GM12878 (cell line): ENCODE measurements around the gene MARS1. TPM values are rescaled to one million over a fixed set of nuclear protein-coding genes. Genes with fewer than 3 reads are reported as not detected.

Source experiments
- ATAC-seq: fragments of 200-7000 bp; cut with Tn5 transposase; 3 replicates; pipeline ENCODE4 v1.9.1; 2020; ENCODE audit warnings: mild to moderate bottlenecking, moderate library complexity
- BruUV-seq: library from RNA; stranded (reverse); fragments of 400-500 nt; replicated peaks from 2 replicates; lab custom pipeline; 2021; lab: Mats Ljungman, UMichigan
- CTCF ChIA-PET: fragments of 300-600 bp; sonication (Branson Sonifier 250); formaldehyde crosslinking; extraction: SDS; loops from one replicate; lab custom pipeline; 2021; ENCODE audit warnings: inconsistent platforms; lab: Yijun Ruan, JAX
- POLR2A ChIA-PET: fragments of 350-600 bp; formaldehyde crosslinking; extraction: SDS; loops from one replicate; lab custom pipeline; 2021; ENCODE audit warnings: inconsistent platforms; lab: Charles Lee
- RAD21 ChIA-PET: fragments of 300-600 bp; sonication (Branson Sonifier 250); formaldehyde crosslinking; loops from one replicate; lab custom pipeline; 2023; ENCODE audit warnings: antibody characterized with exemption; ENCODE audit not compliant: unreplicated experiment; lab: Charles Lee
- SMC1A ChIA-PET: fragments of 300-600 bp; sonication (Branson Sonifier 250); formaldehyde crosslinking; loops from one replicate; lab custom pipeline; 2023; ENCODE audit not compliant: unreplicated experiment, uncharacterized antibody; lab: Charles Lee
- DNase-seq: peaks from one replicate; pipeline ENCODE4 v3.0.0-alpha.2; 2011; ENCODE audit warnings: low read depth, low spot score
- FAIRE-seq: peaks from 3 replicates; lab custom pipeline; 2011; peaks lifted over from hg19 to GRCh38; lab: Jason Lieb, UNC
- H2AFZ ChIP-seq: 2 replicates; pipeline ENCODE4 v1.6.0; 2011; ENCODE audit warnings: low read depth, low read length, control low read depth; ENCODE audit not compliant: control insufficient read depth
- H3K27ac ChIP-seq: 2 replicates; pipeline ENCODE4 v1.5.1; 2011; ENCODE audit warnings: control low read depth; ENCODE audit not compliant: control insufficient read depth, insufficient read depth
- H3K27me3 ChIP-seq, 2 experiments: replicated peaks in 1 of 2; 2 replicates each; pipeline versions ENCODE4 v1.6.0 to v1.6.1; 2011; ENCODE audit warnings: low read length in 1 of 2; ENCODE audit not compliant: control insufficient read depth in 2 of 2, insufficient read depth in 2 of 2
- H3K36me3 ChIP-seq, 2 experiments: 2 replicates each; pipeline ENCODE4 v1.5.1; 2011; ENCODE audit warnings: low read length in 1 of 2; ENCODE audit not compliant: control insufficient read depth in 2 of 2, insufficient read depth in 2 of 2
- H3K4me1 ChIP-seq: 2 replicates; pipeline ENCODE4 v1.6.1; 2011; ENCODE audit warnings: mild to moderate bottlenecking, low read length, moderate library complexity, mixed read lengths; ENCODE audit not compliant: control insufficient read depth, insufficient read depth
- H3K4me2 ChIP-seq: 2 replicates; pipeline ENCODE4 v1.6.0; 2011; ENCODE audit warnings: control low read depth; ENCODE audit not compliant: control insufficient read depth, insufficient read depth
- H3K4me3 ChIP-seq: fragments of 200-600 bp; sonication (generic); 2 replicates; pipeline ENCODE4 v1.5.1; 2016
- H3K79me2 ChIP-seq: 2 replicates; pipeline ENCODE4 v1.6.0; 2011; ENCODE audit warnings: low read length; ENCODE audit not compliant: control insufficient read depth, insufficient read depth
- H3K9ac ChIP-seq: 2 replicates; pipeline ENCODE4 v1.8.0; 2011; ENCODE audit warnings: low read length, control low read depth, mixed read lengths; ENCODE audit not compliant: control insufficient read depth, insufficient read depth
- H3K9me3 ChIP-seq: replicated peaks from 3 replicates; pipeline ENCODE4 v1.5.1; 2011; ENCODE audit warnings: mild to moderate bottlenecking, low read length; ENCODE audit not compliant: control insufficient read depth, insufficient read depth
- H4K20me1 ChIP-seq: 2 replicates; pipeline ENCODE4 v1.6.0; 2011; ENCODE audit not compliant: control insufficient read depth, insufficient read depth
- BCL11A ChIP-seq: IDR thresholded peaks from 2 replicates; pipeline ENCODE4 v1.6.1; 2011; ENCODE audit warnings: low read depth, low read length
- BHLHE40 ChIP-seq, 2 experiments: fragments of 450-650 bp in 1 of 2; IDR thresholded peaks; 2 replicates each; pipeline ENCODE4 v1.6.1; 2011 to 2017; ENCODE audit warnings: low read depth in 2 of 2, borderline replicate concordance in 1 of 2, improper control_type of control experiment in 1 of 2, low read length in 1 of 2, mild to moderate bottlenecking in 1 of 2
- CBFB ChIP-seq: IDR thresholded peaks from 2 replicates; pipeline ENCODE4 v1.6.1; 2016; ENCODE audit warnings: antibody characterized with exemption, low read depth
- CREB1 ChIP-seq: IDR thresholded peaks from 2 replicates; pipeline ENCODE4 v1.6.1; 2012; ENCODE audit warnings: low read depth, mild to moderate bottlenecking, inconsistent platforms
- HDGF ChIP-seq: fragments of 450-650 bp; IDR thresholded peaks from 2 replicates; pipeline ENCODE4 v1.6.1; 2016; ENCODE audit warnings: antibody characterized with exemption
- IKZF2 ChIP-seq, 2 experiments: fragments of 450-650 bp; IDR thresholded peaks; 2 replicates each; pipeline ENCODE4 v1.6.1; 2017; ENCODE audit warnings: mild to moderate bottlenecking in 2 of 2, moderate library complexity in 2 of 2
- LARP7 ChIP-seq: fragments of 450-650 bp; IDR thresholded peaks from 2 replicates; pipeline ENCODE4 v1.6.1; 2017; ENCODE audit warnings: mild to moderate bottlenecking
- PML ChIP-seq: IDR thresholded peaks from 2 replicates; pipeline ENCODE4 v1.6.1; 2012; ENCODE audit warnings: low read length, inconsistent platforms
- POU2F2 ChIP-seq: IDR thresholded peaks from 3 replicates; pipeline ENCODE4 v1.6.1; 2011; ENCODE audit warnings: low read depth, mild to moderate bottlenecking, low read length, borderline replicate concordance
- SIN3A ChIP-seq: IDR thresholded peaks from 2 replicates; pipeline ENCODE4 v1.6.1; 2012; ENCODE audit warnings: low read depth, low read length, improper control_type of control experiment
- STAT1 ChIP-seq: fragments of 450-650 bp; conservative IDR thresholded peaks from 2 replicates; pipeline ENCODE4 v1.6.1; 2014; ENCODE audit warnings: antibody characterized with exemption, mild to moderate bottlenecking
- SUZ12 ChIP-seq: fragments of 200-600 bp; sonication (generic); IDR thresholded peaks from one replicate; pipeline ENCODE4 v1.6.1; 2018; ENCODE audit warnings: antibody characterized with exemption, mild to moderate bottlenecking; ENCODE audit not compliant: unreplicated experiment
- USF2 ChIP-seq: IDR thresholded peaks from 2 replicates; pipeline ENCODE4 v1.6.1; 2011; ENCODE audit warnings: low read depth, low read length, improper control_type of control experiment, borderline replicate concordance
- WGBS: methylation state at CpG from one replicate; pipeline ENCODE4 v1.1.6; 2016; ENCODE audit warnings: low lambda C conversion rate; ENCODE audit not compliant: insufficient replicate concordance, insufficient coverage; ENCODE audit errors: missing lambda C conversion rate; 5-methylcytosine and 5-hydroxymethylcytosine counted together
- in situ Hi-C: fragments of 300-500 bp; cut with MboI; formaldehyde crosslinking; loops from 9 replicates; pipeline ENCODE4 v1.14.3; 2018; ENCODE audit warnings: mixed read lengths
- intact Hi-C: fragments of 100-400 bp; cut with micrococcal nuclease; formaldehyde crosslinking; loops from one replicate; pipeline ENCODE4 v1.14.2; 2022; ENCODE audit not compliant: unreplicated experiment
- polyA plus RNA-seq, 11 experiments: library from polyadenylated mRNA; depleted of rRNA in 4 of 11; unstranded in 6 of 11; stranded (reverse) in 5 of 11; fragments of >200 nt; fragmentation: Nextera tagmentation in 4 of 11; fragmentation: Illumina TruSeq in 1 of 11; extraction: Ambion mirVana in 4 of 11; extraction: Trizol in 1 of 11; gene quantifications; 1 replicate in 1 of 11; 2 replicates in 10 of 11; pipeline versions ENCODE4 v1.2.1 to v1.2.3, GENCODE V29; 2011 to 2016; ENCODE audit warnings: inconsistent platforms in 2 of 11, missing spikeins in 2 of 11, low read depth in 1 of 11
- total RNA-seq, 4 experiments: library from RNA; depleted of rRNA in 3 of 4; stranded (reverse); fragments of >200 nt in 3 of 4; fragmentation: Illumina TruSeq in 1 of 4; extraction: Trizol in 1 of 4; gene quantifications; 2 replicates each; pipeline versions ENCODE4 v1.2.1 to v1.2.3, GENCODE V29; 2013 to 2021
- TF ChIP-seq, protein P1 (sequence below): fragments of 450-650 bp; conservative IDR thresholded peaks from 2 replicates; pipeline ENCODE4 v1.6.1; 2017; ENCODE audit warnings: mild to moderate bottlenecking, moderate library complexity
- TF ChIP-seq, protein P2 (sequence below): fragments of 450-650 bp; IDR thresholded peaks from 2 replicates; pipeline ENCODE4 v1.6.1; 2016; ENCODE audit warnings: mild to moderate bottlenecking

Gene MARS1
- total and polyA plus RNA-seq, 10 of the 15 experiments (the other 5 are each of a cell fraction or from before 2014, with no cell fraction given), result 72.3 to 270 (median 153) TPM

DNA sequence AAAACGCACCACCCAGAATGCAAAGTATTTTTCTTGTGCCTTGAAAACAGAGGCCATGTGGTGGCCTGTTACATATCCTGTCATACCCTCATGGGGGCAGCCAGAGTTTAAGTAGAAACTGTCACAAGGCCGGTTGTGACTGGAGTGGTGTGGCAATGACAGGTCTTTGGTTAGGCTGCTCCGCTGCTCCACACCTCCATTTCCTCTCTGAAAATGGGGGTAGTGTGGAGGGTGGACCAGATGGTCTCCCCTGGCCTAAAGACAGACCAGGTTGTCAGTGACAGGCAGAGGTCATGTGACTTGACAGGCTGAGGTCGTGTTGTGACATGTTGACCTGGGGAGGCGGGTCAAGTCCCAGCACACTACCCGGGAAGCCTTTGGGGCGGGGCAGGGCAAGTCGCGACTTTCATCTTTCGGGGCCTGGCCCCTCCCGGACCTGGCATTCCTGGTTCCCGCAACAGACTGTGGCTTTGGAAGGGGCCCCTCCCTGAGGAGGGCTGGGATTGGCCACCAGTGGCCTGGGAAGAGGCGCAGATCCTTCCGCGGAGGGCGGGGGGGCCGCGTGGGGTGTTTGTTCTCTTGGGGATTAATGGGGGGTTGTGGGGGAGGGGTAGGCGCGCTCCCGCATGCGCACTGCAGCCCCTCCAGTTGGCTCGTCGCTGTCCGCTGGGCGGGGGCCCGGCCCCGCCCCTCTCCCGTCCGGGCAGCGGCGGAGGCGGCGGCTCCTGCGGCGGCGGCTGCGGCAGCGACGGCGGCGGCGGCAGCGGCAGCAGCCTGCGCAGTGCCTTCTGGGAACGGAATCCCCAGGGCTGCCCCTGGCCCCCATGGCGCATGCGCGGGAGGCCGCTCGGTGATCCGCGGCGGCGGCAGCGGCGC, 34.4 kb downstream of the MARS1 start, which contains the start of gene MBD6:
Gene MBD6, plus strand, starts transcription at position 814 of the 876 bp plus-strand sequence. CDS start 1,480 bp downstream, outside the sequence.
- DNase-seq (peak; percentile 86), ATAC-seq (peak; percentile 46), FAIRE-seq (peak; percentile 97)
- H3K4me3 ChIP-seq, result peak within 1 kb of the TSS; percentile 99
- H3K79me2 ChIP-seq, result peaks cover 50% of the 10 kb centered on the region
- in situ Hi-C loops, result no loop called here
- peaks cover 13 to 14% of the 10 kb centered on the region in 2 experiments; a peak in 3 of 4 replicates for H3K36me3 ChIP-seq
- peak within 1 kb of the TSS; percentile 99 for H3K27ac ChIP-seq
- 1% methylated on average over 35 of the region's 57 CpGs for WGBS
- H3K9me3 ChIP-seq, result no peaks in the 10 kb centered on the region
- peaks cover 29% of the 10 kb centered on the region for H3K4me1 ChIP-seq
- H3K9ac ChIP-seq, result peak within 1 kb of the TSS; percentile 91
- ChIA-PET SMC1A (interaction anchor here (1.2 kb wide), 1 partner anchor 64 kb away, joined by 4 read pairs; no protein-coding TSS in a partner anchor), RAD21 (no interaction called here), POLR2A (interaction anchor here (2.2 kb wide), 1 partner anchor 23 kb away, joined by 11 read pairs; no protein-coding TSS in a partner anchor), CTCF (interaction anchor here (2.1 to 2.6 kb wide), 2 partner anchors 46 to 63 kb away, joined by 14 to 16 read pairs; partner anchors contain the start of gene GLI1)
- BruUV-seq, result no TSS peak
- H2AFZ ChIP-seq, result peak within 1 kb of the TSS; percentile 86
- H3K27me3 ChIP-seq, result no peaks in the 10 kb centered on the region
- H4K20me1 ChIP-seq, result no peaks in the 10 kb centered on the region
- intact Hi-C loops, result loop anchor here (2.0 to 5.0 kb wide), 3 partner anchors 25 to 60 kb away; partner anchors contain the start of genes ARHGAP9 and DCTN2
- peak within 1 kb of the TSS; percentile 96 for H3K4me2 ChIP-seq
- TF ChIP-seq BCL11A, result no peak
- peak; percentile 53; the same call in 1 of the 2 replicates for TF ChIP-seq SIN3A
- TF ChIP-seq, protein P1, sequence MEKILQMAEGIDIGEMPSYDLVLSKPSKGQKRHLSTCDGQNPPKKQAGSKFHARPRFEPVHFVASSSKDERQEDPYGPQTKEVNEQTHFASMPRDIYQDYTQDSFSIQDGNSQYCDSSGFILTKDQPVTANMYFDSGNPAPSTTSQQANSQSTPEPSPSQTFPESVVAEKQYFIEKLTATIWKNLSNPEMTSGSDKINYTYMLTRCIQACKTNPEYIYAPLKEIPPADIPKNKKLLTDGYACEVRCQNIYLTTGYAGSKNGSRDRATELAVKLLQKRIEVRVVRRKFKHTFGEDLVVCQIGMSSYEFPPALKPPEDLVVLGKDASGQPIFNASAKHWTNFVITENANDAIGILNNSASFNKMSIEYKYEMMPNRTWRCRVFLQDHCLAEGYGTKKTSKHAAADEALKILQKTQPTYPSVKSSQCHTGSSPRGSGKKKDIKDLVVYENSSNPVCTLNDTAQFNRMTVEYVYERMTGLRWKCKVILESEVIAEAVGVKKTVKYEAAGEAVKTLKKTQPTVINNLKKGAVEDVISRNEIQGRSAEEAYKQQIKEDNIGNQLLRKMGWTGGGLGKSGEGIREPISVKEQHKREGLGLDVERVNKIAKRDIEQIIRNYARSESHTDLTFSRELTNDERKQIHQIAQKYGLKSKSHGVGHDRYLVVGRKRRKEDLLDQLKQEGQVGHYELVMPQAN, result peak; percentile 52; the same call in 1 of the 2 replicates
- TF ChIP-seq, protein P2, sequence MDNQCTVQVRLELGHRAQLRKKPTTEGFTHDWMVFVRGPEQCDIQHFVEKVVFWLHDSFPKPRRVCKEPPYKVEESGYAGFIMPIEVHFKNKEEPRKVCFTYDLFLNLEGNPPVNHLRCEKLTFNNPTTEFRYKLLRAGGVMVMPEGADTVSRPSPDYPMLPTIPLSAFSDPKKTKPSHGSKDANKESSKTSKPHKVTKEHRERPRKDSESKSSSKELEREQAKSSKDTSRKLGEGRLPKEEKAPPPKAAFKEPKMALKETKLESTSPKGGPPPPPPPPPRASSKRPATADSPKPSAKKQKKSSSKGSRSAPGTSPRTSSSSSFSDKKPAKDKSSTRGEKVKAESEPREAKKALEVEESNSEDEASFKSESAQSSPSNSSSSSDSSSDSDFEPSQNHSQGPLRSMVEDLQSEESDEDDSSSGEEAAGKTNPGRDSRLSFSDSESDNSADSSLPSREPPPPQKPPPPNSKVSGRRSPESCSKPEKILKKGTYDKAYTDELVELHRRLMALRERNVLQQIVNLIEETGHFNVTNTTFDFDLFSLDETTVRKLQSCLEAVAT, result no peak; the same call in 1 of the 2 replicates
- TF ChIP-seq USF2, result peak; percentile 53
- TF ChIP-seq SUZ12, result no peak
- peak in 1 of 2 experiments; percentile 86; a peak in 3 of 4 replicates for TF ChIP-seq BHLHE40 (IDR thresholded peaks at IDR 0.05; ENCODE audit: borderline replicate concordance in 1 of 2, low read depth in 2 of 2, low read length in 1 of 2)
- TF ChIP-seq CBFB, result 0 out of 2 replicates have a peak, but pooled peaks have one; percentile 26
- peak; percentile 55 for TF ChIP-seq CREB1
- TF ChIP-seq POU2F2, result peak; percentile 50; the same call in 1 of the 3 replicates
- TF ChIP-seq IKZF2 (IDR thresholded peaks at IDR 0.05), result peak; percentile 86 to 92
- peak; percentile 37; the same call in 1 of the 2 replicates for TF ChIP-seq PML
- peak; percentile 24; the same call in 1 of the 2 replicates for TF ChIP-seq LARP7
- peak; percentile 88; the same call in 1 of the 2 replicates for TF ChIP-seq STAT1
- TF ChIP-seq HDGF, result peak; percentile 88; the same call in 1 of the 2 replicates
